Measurements from ENCODE around the gene ZNF385C. TPM values are rescaled to one million over a fixed set of nuclear protein-coding genes. Genes with fewer than 3 reads are reported as not detected.

The ZNF385C gene
- total RNA-seq, 4 donors from 2014 or later = not detected

GRCh38 chr17:42098730-42099399 lies 592 bp upstream of the ZNF385C start:
- TF ChIP-seq POLR2A (IDR thresholded peaks at IDR 0.05) (no peak), POLR2AphosphoS5 (IDR thresholded peaks at IDR 0.05) (no peak)
- Histone ChIP-seq H3K36me3 (peaks cover 0 to 9% of the 10 kb centered on the region in 2 donors), H3K27me3 (peaks cover 45% of the 10 kb centered on the region), H3K27ac (no peak overlapping the region), H3K4me3 (peak overlapping the region in 1 of 2 donors; percentile 29), H3K9me3 (no peaks in the 10 kb centered on the region), H3K4me1 (peaks cover 0 to 17% (median 4%) of the 10 kb centered on the region in 3 donors)
- ATAC-seq = no peak
- WGBS, 2 donors (ENCODE audit: low coverage in 1 of 2) = 73% methylated on average over 6 of the region's 14 CpGs; no CpG with 5 or more reads in 1 of the 2 donors

GRCh38 chr17:42096360-42097111 lies 1.7 kb downstream of the ZNF385C start:
- H3K27ac ChIP-seq = no peak overlapping the region
- peaks cover 62% of the 10 kb centered on the region for H3K27me3 ChIP-seq

GRCh38 chr17:42094375-42095069 lies 3.8 kb downstream of the ZNF385C start:
- Histone ChIP-seq H3K9me3 (no peaks in the 10 kb centered on the region), H3K27me3 (peaks cover 76% of the 10 kb centered on the region), H3K4me3 (no peak overlapping the region), H3K4me1 (peaks cover 0 to 13% (median 4%) of the 10 kb centered on the region in 3 donors), H3K36me3 (no peaks in the 10 kb centered on the region), H3K27ac (no peak overlapping the region)
- TF ChIP-seq POLR2A (IDR thresholded peaks at IDR 0.05) (no peak), POLR2AphosphoS5 (IDR thresholded peaks at IDR 0.05) (no peak), CTCF (IDR thresholded peaks at IDR 0.05) (no peak), EP300 (IDR thresholded peaks at IDR 0.05) (no peak)
- WGBS, 2 donors (ENCODE audit: low coverage in 1 of 2) = 84 to 86% methylated on average over 4 to 9 of the region's 12 CpGs
- ATAC-seq = no peak

More at GRCh38 chr17:42096360-42097111, 1.7 kb downstream of the ZNF385C start:
- H3K36me3 ChIP-seq = no peaks in the 10 kb centered on the region
- no peak for ATAC-seq
- WGBS, 2 donors (ENCODE audit: low coverage in 1 of 2) = 42% methylated on average over 3 of the region's 8 CpGs; no CpG with 5 or more reads in 1 of the 2 donors
- H3K4me3 ChIP-seq = no peak overlapping the region
- no peak for TF ChIP-seq POLR2AphosphoS5 (IDR thresholded peaks at IDR 0.05)
- TF ChIP-seq EP300 (IDR thresholded peaks at IDR 0.05) = no peak
- TF ChIP-seq CTCF (IDR thresholded peaks at IDR 0.05) = no peak
- no peak for TF ChIP-seq POLR2A (IDR thresholded peaks at IDR 0.05)
- H3K9me3 ChIP-seq = no peaks in the 10 kb centered on the region
- H3K4me1 ChIP-seq = peaks cover 0 to 13% (median 4%) of the 10 kb centered on the region in 3 donors

- WGBS, 2 donors (ENCODE audit: low coverage in 1 of 2) = 60% methylated on average over 2 of the region's 6 CpGs; no CpG with 5 or more reads in 1 of the 2 donors
- Histone ChIP-seq H3K4me1 (peaks cover 0 to 6% (median 0%) of the 10 kb centered on the region in 3 donors), H3K27me3 (peaks cover 83% of the 10 kb centered on the region), H3K36me3 (no peaks in the 10 kb centered on the region), H3K4me3 (no peak overlapping the region), H3K27ac (no peak overlapping the region), H3K9me3 (no peaks in the 10 kb centered on the region)
- no peak for ATAC-seq
- no peak for TF ChIP-seq POLR2A (IDR thresholded peaks at IDR 0.05)
- no peak for TF ChIP-seq POLR2AphosphoS5 (IDR thresholded peaks at IDR 0.05)
- TF ChIP-seq EP300 (IDR thresholded peaks at IDR 0.05) = no peak
- TF ChIP-seq CTCF (IDR thresholded peaks at IDR 0.05) = no peak
Observed at GRCh38 chr17:42092939-42093338, 5.3 kb downstream of the ZNF385C start.
